Panc1 (cell line): ENCODE measurements around the gene DNAH6. TPM values are rescaled to one million over a fixed set of nuclear protein-coding genes. Genes with fewer than 3 reads are reported as not detected.

Source experiments
- ATAC-seq: fragments of 200-7000 bp; cut with Tn5 transposase; 2 replicates; pipeline ENCODE4 v1.9.1; 2020; ENCODE audit warnings: mild to moderate bottlenecking, moderate library complexity
- BruUV-seq: library from RNA; stranded (reverse); fragments of 400-500 nt; replicated peaks from 2 replicates; lab custom pipeline; 2021; lab: Mats Ljungman, UMichigan
- CTCF ChIA-PET: fragments of 300-600 bp; sonication (Branson Sonifier 250); formaldehyde crosslinking; loops from one replicate; lab custom pipeline; 2022; ENCODE audit warnings: antibody characterized with exemption; lab: Charles Lee
- POLR2A ChIA-PET: fragments of 300-600 bp; sonication (Branson Sonifier 250); formaldehyde crosslinking; loops from one replicate; lab custom pipeline; 2022; ENCODE audit warnings: antibody characterized with exemption; lab: Charles Lee
- DNase-seq: peaks from one replicate; pipeline ENCODE4 v3.0.0-alpha.2; 2010; ENCODE audit warnings: low read depth, low spot score
- H3K27ac ChIP-seq: 2 replicates; pipeline ENCODE4 v1.5.1; 2011; ENCODE audit warnings: mild to moderate bottlenecking, low read length, inconsistent platforms
- H3K27me3 ChIP-seq: fragments of 200-500 bp; sonication (Bioruptor generic); 2 replicates; pipeline ENCODE4 v1.6.0; 2014; ENCODE audit warnings: low read length, inconsistent platforms; ENCODE audit not compliant: control insufficient read depth, insufficient read depth
- H3K36me3 ChIP-seq: fragments of 200-500 bp; sonication (Bioruptor generic); 2 replicates; pipeline ENCODE4 v1.5.1; 2014; ENCODE audit warnings: inconsistent platforms, mild to moderate bottlenecking, low read length, moderate library complexity; ENCODE audit not compliant: control insufficient read depth, insufficient read depth
- H3K4me1 ChIP-seq: 2 replicates; pipeline ENCODE4 v1.5.1; 2011; ENCODE audit warnings: inconsistent platforms, mild to moderate bottlenecking, low read length, moderate library complexity; ENCODE audit not compliant: control insufficient read depth, insufficient read depth
- H3K4me3 ChIP-seq, 2 experiments: 2 replicates each; pipeline ENCODE4 v1.5.1; 2011 to 2012; ENCODE audit warnings: low read depth in 2 of 2, low read length in 2 of 2, mild to moderate bottlenecking in 2 of 2, inconsistent platforms in 1 of 2, moderate library complexity in 1 of 2
- H3K9me3 ChIP-seq: fragments of 200-500 bp; sonication (Bioruptor generic); 2 replicates; pipeline ENCODE4 v1.5.1; 2014; ENCODE audit warnings: low read depth, mild to moderate bottlenecking, inconsistent platforms, low read length, moderate library complexity; ENCODE audit not compliant: control insufficient read depth, insufficient read depth
- CTCF ChIP-seq: fragments of 450-650 bp; IDR thresholded peaks from 2 replicates; pipeline ENCODE4 v1.5.1; 2017; ENCODE audit warnings: mild to moderate bottlenecking
- POLR2AphosphoS5 ChIP-seq: IDR thresholded peaks from 2 replicates; pipeline ENCODE4 v1.6.1; 2012; ENCODE audit warnings: mild to moderate bottlenecking, low read depth, low read length, moderate library complexity
- REST ChIP-seq, 2 experiments: IDR thresholded peaks; 2 replicates each; pipeline ENCODE4 v1.6.1; 2011 to 2012; ENCODE audit warnings: low read depth in 2 of 2, control low read depth in 1 of 2, low read length in 1 of 2, mild to moderate bottlenecking in 1 of 2, moderate library complexity in 1 of 2; ENCODE audit not compliant: insufficient read depth in 1 of 2
- SIN3A ChIP-seq: IDR thresholded peaks from 2 replicates; pipeline ENCODE4 v1.6.1; 2012; ENCODE audit warnings: low read depth, mild to moderate bottlenecking, low read length, moderate library complexity, borderline replicate concordance; ENCODE audit not compliant: insufficient read depth
- TCF7L2 ChIP-seq: IDR thresholded peaks from 2 replicates; pipeline ENCODE4 v1.6.1; 2011; ENCODE audit warnings: mild to moderate bottlenecking, low read depth, low read length, inconsistent platforms
- in situ Hi-C: cut with HindIII; loops from 2 replicates; pipeline ENCODE4 v1.10.0; 2016; ENCODE audit warnings: low sequenced_read_pairs, low pct_unique_long_range_greater_than_20kb
- intact Hi-C: fragments of 100-400 bp; cut with micrococcal nuclease; formaldehyde crosslinking; loops from one replicate; pipeline ENCODE4 v1.10.0; 2022; ENCODE audit not compliant: unreplicated experiment
- total RNA-seq: library from RNA; stranded (reverse); gene quantifications from one replicate; pipeline ENCODE4 v1.2.1, GENCODE V29; 2021; ENCODE audit not compliant: unreplicated experiment

Gene DNAH6
- total RNA-seq, 1 experiment from 2014 or later: 0.26 TPM

DNA sequence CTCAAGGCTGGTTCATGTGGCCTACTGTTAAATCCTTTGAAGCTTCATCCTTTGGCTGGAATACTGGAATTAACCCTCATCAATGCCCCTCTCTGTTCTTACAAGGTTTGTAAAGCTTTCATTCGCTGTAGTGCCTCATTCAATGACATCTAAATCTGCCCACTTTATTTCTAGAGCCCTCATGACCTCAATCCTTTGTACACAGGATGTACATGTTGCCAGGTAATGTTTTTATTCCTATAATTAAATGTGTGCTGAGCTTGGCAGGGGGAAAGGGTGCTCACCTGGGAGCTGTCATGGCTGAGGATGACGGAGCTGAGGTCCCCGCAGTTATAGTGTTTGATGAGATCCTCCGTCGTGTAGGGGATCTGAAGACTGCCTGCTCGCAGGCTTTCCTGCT lies 325.3 kb downstream of the DNAH6 start:
- ATAC-seq (no peak), DNase-seq (no peak)
- Histone ChIP-seq H3K9me3 (no peaks in the 10 kb centered on the region), H3K27ac (no peak overlapping the region), H3K27me3 (no peaks in the 10 kb centered on the region), H3K4me3 (no peak overlapping the region), H3K4me1 (no peaks in the 10 kb centered on the region), H3K36me3 (no peaks in the 10 kb centered on the region)
- BruUV-seq: no TSS peak
- ChIA-PET CTCF (no interaction called here), POLR2A (no interaction called here)
- intact Hi-C loops (no loop called here), in situ Hi-C loops (no loop called here)
- no peak for TF ChIP-seq POLR2AphosphoS5
- no peak for TF ChIP-seq SIN3A
- TF ChIP-seq TCF7L2: no peak
- TF ChIP-seq CTCF: no peak
- no peak for TF ChIP-seq REST (IDR thresholded peaks at IDR 0.05; ENCODE audit: insufficient read depth in 1 of 2, low read depth in 2 of 2, low read length in 1 of 2)

GRCh38 chr2:84844141-84844540 lies 327.8 kb downstream of the DNAH6 start:
- no peak for ATAC-seq
- BruUV-seq: no TSS peak
- no peaks in the 10 kb centered on the region for H3K9me3 ChIP-seq
- TF ChIP-seq CTCF (no peak), REST (IDR thresholded peaks at IDR 0.05; ENCODE audit: insufficient read depth in 1 of 2, low read depth in 2 of 2, low read length in 1 of 2) (no peak), TCF7L2 (no peak), POLR2AphosphoS5 (no peak), SIN3A (no peak)
- no peaks in the 10 kb centered on the region for H3K36me3 ChIP-seq
- intact Hi-C loops (no loop called here), in situ Hi-C loops (no loop called here)
- ChIA-PET CTCF (no interaction called here), POLR2A (no interaction called here)
- H3K27ac ChIP-seq: no peak overlapping the region
- H3K27me3 ChIP-seq: no peaks in the 10 kb centered on the region
- no peaks in the 10 kb centered on the region for H3K4me1 ChIP-seq
- H3K4me3 ChIP-seq: no peak overlapping the region
- DNase-seq: no peak
